H9 (cell line): ENCODE results near the gene CHSY1. TPM values are rescaled to one million over a fixed set of nuclear protein-coding genes. Genes with fewer than 3 reads are reported as not detected.

Experiments used
- DNase-seq: peaks from one replicate; pipeline ENCODE4 v3.0.0-alpha.2; 2017
- H2AFZ ChIP-seq: one replicate; pipeline ENCODE4 v1.6.1; 2013; ENCODE audit warnings: mild to moderate bottlenecking, low read length, control low read depth, moderate library complexity
- H2AK5ac ChIP-seq: 2 replicates; pipeline ENCODE4 v1.6.1; 2013; ENCODE audit warnings: low read length, control low read depth, mixed read lengths; ENCODE audit not compliant: insufficient read length
- H2BK120ac ChIP-seq: one replicate; pipeline ENCODE4 v1.6.1; 2013; ENCODE audit warnings: low read depth, mild to moderate bottlenecking, low read length, control low read depth, inconsistent platforms; ENCODE audit not compliant: poor library complexity, severe bottlenecking
- H2BK12ac ChIP-seq: 2 replicates; pipeline ENCODE4 v1.6.1; 2013; ENCODE audit warnings: low read length, control low read depth, mixed read lengths, low read depth; ENCODE audit not compliant: insufficient read length
- H2BK15ac ChIP-seq: 2 replicates; pipeline ENCODE4 v1.6.1; 2013; ENCODE audit warnings: low read depth, low read length, control low read depth
- H2BK20ac ChIP-seq: one replicate; pipeline ENCODE4 v1.6.1; 2013; ENCODE audit warnings: low read depth, mild to moderate bottlenecking, low read length, control low read depth, inconsistent platforms; ENCODE audit not compliant: poor library complexity, severe bottlenecking
- H2BK5ac ChIP-seq: 2 replicates; pipeline ENCODE4 v1.6.1; 2013; ENCODE audit warnings: low read length, control low read depth, mixed read lengths; ENCODE audit not compliant: insufficient read length
- H3K14ac ChIP-seq: 2 replicates; pipeline ENCODE4 v1.6.1; 2013; ENCODE audit warnings: low read length, control low read depth; ENCODE audit not compliant: insufficient read depth
- H3K18ac ChIP-seq: 2 replicates; pipeline ENCODE4 v1.6.1; 2013; ENCODE audit warnings: low read depth, mild to moderate bottlenecking, mixed read lengths, low read length, control low read depth; ENCODE audit not compliant: insufficient read length
- H3K23ac ChIP-seq: 2 replicates; pipeline ENCODE4 v1.6.1; 2013; ENCODE audit warnings: low read length, control low read depth, mixed read lengths, low read depth; ENCODE audit not compliant: insufficient read length
- H3K23me2 ChIP-seq: 2 replicates; pipeline ENCODE4 v1.6.1; 2013; ENCODE audit warnings: low read depth, mild to moderate bottlenecking, mixed read lengths, low read length, control low read depth; ENCODE audit not compliant: insufficient read length, poor library complexity, severe bottlenecking
- H3K27ac ChIP-seq: 2 replicates; pipeline ENCODE4 v1.5.1; 2013; ENCODE audit warnings: low read length, control low read depth, mixed read lengths, low read depth; ENCODE audit not compliant: insufficient read length
- H3K27me3 ChIP-seq: 2 replicates; pipeline ENCODE4 v1.6.1; 2013; ENCODE audit warnings: low read length, control low read depth, inconsistent platforms; ENCODE audit not compliant: insufficient read depth
- H3K4ac ChIP-seq: 2 replicates; pipeline ENCODE4 v1.6.1; 2013; ENCODE audit warnings: low read depth, mild to moderate bottlenecking, control low read depth, inconsistent platforms, low read length, moderate library complexity
- H3K4me1 ChIP-seq: 2 replicates; pipeline ENCODE4 v1.6.1; 2013; ENCODE audit warnings: low read length, control low read depth, inconsistent platforms; ENCODE audit not compliant: insufficient read depth
- H3K4me2 ChIP-seq: 2 replicates; pipeline ENCODE4 v1.6.1; 2013; ENCODE audit warnings: low read length, control low read depth, mixed read lengths; ENCODE audit not compliant: insufficient read length, insufficient read depth
- H3K56ac ChIP-seq: 2 replicates; pipeline ENCODE4 v1.6.1; 2013; ENCODE audit warnings: low read depth, mild to moderate bottlenecking, mixed read lengths, low read length, control low read depth; ENCODE audit not compliant: insufficient read length
- H3K79me1 ChIP-seq: 2 replicates; pipeline ENCODE4 v1.6.1; 2013; ENCODE audit warnings: low read depth, mild to moderate bottlenecking, moderate library complexity, low read length, control low read depth, inconsistent platforms; ENCODE audit not compliant: insufficient read depth, poor library complexity, severe bottlenecking
- H3K79me2 ChIP-seq: 2 replicates; pipeline ENCODE4 v1.6.1; 2013; ENCODE audit warnings: low read length, control low read depth, inconsistent platforms; ENCODE audit not compliant: insufficient read depth
- H3K9ac ChIP-seq: 2 replicates; pipeline ENCODE4 v1.6.1; 2013; ENCODE audit warnings: low read length, control low read depth, mixed read lengths; ENCODE audit not compliant: insufficient read length; ENCODE audit errors: extremely low read depth
- H3K9me3 ChIP-seq: one replicate; pipeline ENCODE4 v1.6.1; 2013; ENCODE audit warnings: low read depth, low read length, inconsistent platforms; ENCODE audit not compliant: control insufficient read depth
- H3T11ph ChIP-seq: one replicate; pipeline ENCODE4 v1.6.1; 2013; ENCODE audit warnings: mild to moderate bottlenecking, low read length, control low read depth, inconsistent platforms
- H4K20me1 ChIP-seq: one replicate; pipeline ENCODE4 v1.6.1; 2013; ENCODE audit not compliant: control insufficient read depth, insufficient read length, insufficient read depth
- H4K5ac ChIP-seq: 2 replicates; pipeline ENCODE4 v1.6.1; 2013; ENCODE audit warnings: low read depth, mild to moderate bottlenecking, mixed read lengths, low read length, control low read depth; ENCODE audit not compliant: insufficient read length
- H4K8ac ChIP-seq: replicated peaks from 2 replicates; pipeline ENCODE4 v1.6.1; 2013; ENCODE audit warnings: low read length, control low read depth, mixed read lengths, low read depth; ENCODE audit not compliant: insufficient read length
- H4K91ac ChIP-seq: 2 replicates; pipeline ENCODE4 v1.6.1; 2013; ENCODE audit warnings: low read depth, mild to moderate bottlenecking, moderate library complexity, mixed read lengths, low read length, control low read depth; ENCODE audit not compliant: insufficient read length
- H3K27ac Mint-ChIP-seq, 3 experiments: 2 replicates in 2 of 3; 3 replicates in 1 of 3; pipeline ENCODE4 v1.8.0; 2020 to 2021; ENCODE audit warnings: mixed read lengths in 3 of 3, mild to moderate bottlenecking in 1 of 3, moderate library complexity in 1 of 3
- H3K27me3 Mint-ChIP-seq: 2 replicates; pipeline ENCODE4 v1.8.0; 2021; ENCODE audit warnings: low read depth, mild to moderate bottlenecking, moderate library complexity, mixed read lengths
- H3K36me3 Mint-ChIP-seq, 3 experiments: 2 replicates in 2 of 3; 3 replicates in 1 of 3; pipeline ENCODE4 v1.8.0; 2020 to 2021; ENCODE audit warnings: low read depth in 3 of 3, mixed read lengths in 3 of 3; ENCODE audit not compliant: insufficient read depth in 1 of 3
- H3K4me1 Mint-ChIP-seq, 2 experiments: 2 replicates each; pipeline ENCODE4 v1.8.0; 2020; ENCODE audit warnings: mixed read lengths in 2 of 2
- H3K4me3 Mint-ChIP-seq, 2 experiments: 2 replicates in 1 of 2; 3 replicates in 1 of 2; pipeline ENCODE4 v1.8.0; 2020 to 2021; ENCODE audit warnings: mild to moderate bottlenecking in 2 of 2, mixed read lengths in 2 of 2, moderate library complexity in 1 of 2
- H3K9me3 Mint-ChIP-seq, 2 experiments: 2 replicates in 1 of 2; 3 replicates in 1 of 2; pipeline ENCODE4 v1.8.0; 2020; ENCODE audit warnings: mild to moderate bottlenecking in 2 of 2, mixed read lengths in 2 of 2, moderate library complexity in 1 of 2
- CTCF ChIP-seq: fragments of 200-600 bp; sonication (generic); conservative IDR thresholded peaks from 3 replicates; pipeline ENCODE4 v1.8.0; 2021; ENCODE audit warnings: antibody characterized with exemption, mild to moderate bottlenecking
- WGBS: extraction: QIAGEN DNeasy Blood & Tissue Kit; methylation state at CpG from one replicate; pipeline ENCODE4 v1.1.7; 2013; ENCODE audit warnings: missing lambda C conversion rate, low lambda C conversion rate, mixed read lengths; ENCODE audit not compliant: insufficient read length; ENCODE audit errors: extremely low coverage; 5-methylcytosine and 5-hydroxymethylcytosine counted together
- total RNA-seq: library from RNA; stranded (reverse); gene quantifications from 2 replicates; pipeline ENCODE4 v1.2.1, GENCODE V29; 2021

CHSY1 gene
- total RNA-seq, 1 experiment from 2014 or later: 68.3 TPM

DNA sequence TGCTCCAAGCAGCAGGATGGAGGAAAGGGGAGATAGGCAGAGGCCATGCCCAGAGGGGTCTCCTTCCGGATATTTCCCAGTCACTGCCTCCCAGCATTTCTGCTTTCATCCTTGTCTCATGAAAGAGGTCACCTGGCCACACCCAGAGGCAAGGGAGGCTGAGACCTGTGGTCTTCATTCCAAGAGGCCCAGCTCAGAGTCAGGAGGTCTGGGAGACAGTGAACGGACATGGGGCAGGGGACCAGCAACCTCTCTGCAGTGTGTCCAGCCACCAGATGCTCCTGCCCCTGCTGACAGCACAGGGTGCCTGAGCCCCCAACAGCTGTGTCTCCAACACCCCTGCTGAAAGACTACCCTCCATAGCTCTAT, 111.2 kb downstream of the CHSY1 start:
- Histone ChIP-seq H2AK5ac (no peak overlapping the region), H3K56ac (no peak overlapping the region), H2BK20ac (no peak overlapping the region), H3K14ac (no peak overlapping the region), H3K18ac (no peak overlapping the region), H2BK5ac (no peak overlapping the region), H3K23ac (no peak overlapping the region), H3K79me1 (no peaks in the 10 kb centered on the region), H3K4ac (no peak overlapping the region), H3K79me2 (no peaks in the 10 kb centered on the region), H3K9me3 (no peaks in the 10 kb centered on the region), H3K27me3 (no peaks in the 10 kb centered on the region), H3K9ac (no peak overlapping the region), H4K91ac (no peak overlapping the region), H3K4me2 (no peak overlapping the region), H3K27ac (no peak overlapping the region), H2BK15ac (no peak overlapping the region), H4K8ac (no peak overlapping the region), H3K4me1 (no peaks in the 10 kb centered on the region), H3T11ph (no peak overlapping the region), H4K20me1 (no peaks in the 10 kb centered on the region), H4K5ac (no peak overlapping the region), H2BK120ac (no peak overlapping the region), H3K23me2 (no peaks in the 10 kb centered on the region), H2BK12ac (no peak overlapping the region), H2AFZ (no peak overlapping the region)
- TF ChIP-seq CTCF: no peak
- Mint-ChIP-seq H3K27ac (no peak overlapping the region), H3K4me3 (no peak overlapping the region), H3K27me3 (peaks cover 1% of the 10 kb centered on the region; the same call in 1 of the 2 replicates), H3K9me3 (no peaks in the 10 kb centered on the region), H3K4me1 (peaks cover 8 to 12% of the 10 kb centered on the region in 2 experiments), H3K36me3 (no peaks in the 10 kb centered on the region)
- no peak for DNase-seq
- no CpG with 5 or more reads among the region's 2 CpGs for WGBS
